GM21367 (cell line): Measurements from ENCODE around the gene HOXB7.

Source experiments
- ATAC-seq: cut with Tn5 transposase; IDR thresholded peaks from one replicate; pipeline ENCODE4 v1.9.1; 2021; ENCODE audit not compliant: unreplicated experiment

HOXB7 gene

GRCh38 chr17:48624544-48625494, 14.0 kb upstream of the HOXB7 start:
- ATAC-seq = no peak

GRCh38 chr17:48624118-48624517, 13.3 kb upstream of the HOXB7 start:
- ATAC-seq = no peak

- no peak for ATAC-seq
These were observed 12.8 kb upstream of the HOXB7 start for GRCh38 chr17:48623583-48623982.

GRCh38 chr17:48622857-48623256, 12.0 kb upstream of the HOXB7 start:
- no peak for ATAC-seq

GRCh38 chr17:48621410-48622392, 10.9 kb upstream of the HOXB7 start:
- ATAC-seq = no peak

GRCh38 chr17:48620461-48621139, 9.8 kb upstream of the HOXB7 start:
- ATAC-seq = no peak

- ATAC-seq = no peak
These were observed 9.1 kb upstream of the HOXB7 start for GRCh38 chr17:48619826-48620449.

- ATAC-seq = no peak
These were observed 7.6 kb upstream of the HOXB7 start for GRCh38 chr17:48618256-48618896.

GRCh38 chr17:48617471-48618255, 6.8 kb upstream of the HOXB7 start:
- ATAC-seq = no peak

- no peak for ATAC-seq
These were observed 6.1 kb upstream of the HOXB7 start for GRCh38 chr17:48616717-48617470.

GRCh38 chr17:48615963-48616716, 5.3 kb upstream of the HOXB7 start:
- ATAC-seq = no peak

- ATAC-seq = no peak
These were observed 4.5 kb upstream of the HOXB7 start, which contains the start of gene HOXB8 for GRCh38 chr17:48615047-48615962. Gene HOXB8 (minus strand): TSS chr17:48615292. CDS start chr17:48614704, 588 bp downstream.

GRCh38 chr17:48613862-48614694, 3.3 kb upstream of the HOXB7 start:
- ATAC-seq = no peak

- ATAC-seq = no peak
These were observed 2.3 kb upstream of the HOXB7 start for GRCh38 chr17:48612854-48613691.

- ATAC-seq = no peak
These were observed 1.6 kb upstream of the HOXB7 start for GRCh38 chr17:48612456-48612853.
